SH-SY5Y (cell line): ENCODE measurements around the gene CHN1.

ENCODE experiments used
- GATA2 ChIP-seq: IDR thresholded peaks from 2 replicates; pipeline ENCODE4 v1.6.1; 2011; ENCODE audit warnings: mild to moderate bottlenecking, low read depth, low read length
- GATA3 ChIP-seq: IDR thresholded peaks from 2 replicates; pipeline ENCODE4 v1.6.1; 2011; ENCODE audit warnings: low read depth, mild to moderate bottlenecking, low read length, moderate library complexity

DNA sequence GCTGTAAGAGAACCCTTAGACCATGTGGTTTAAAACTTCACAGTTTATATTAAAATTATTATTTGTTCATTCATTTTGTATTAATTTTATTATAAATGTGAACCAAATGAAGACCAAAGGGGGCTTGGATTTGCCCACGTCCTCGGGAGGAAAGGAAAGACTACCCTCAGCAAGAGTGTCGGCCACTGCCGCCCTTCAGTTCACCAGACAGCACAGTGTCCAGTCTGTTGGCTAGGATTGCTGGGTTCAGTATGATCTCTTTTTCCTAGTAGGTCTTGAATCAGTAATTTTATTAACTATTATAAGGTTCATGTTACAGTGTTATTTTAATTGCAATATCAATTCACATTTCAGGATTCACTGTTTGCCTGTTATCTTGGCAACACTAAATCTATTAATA, 162.7 kb downstream of the CHN1 start:
- no peak for TF ChIP-seq GATA2
- no peak for TF ChIP-seq GATA3
